HTERT RPE-1 (cell line): Measurements from ENCODE around the gene NAA80.

Experiments
- in situ Hi-C: fragments of 300-500 bp; cut with MboI; formaldehyde crosslinking; loops from 4 replicates; pipeline ENCODE4 v1.14.3; 2020; ENCODE audit warnings: low sequenced_read_pairs

NAA80 gene

GRCh38 chr3:50260027-50260941, 38.9 kb downstream of the NAA80 start:
- in situ Hi-C loops: no loop called here

GRCh38 chr3:50259432-50260026, 39.7 kb downstream of the NAA80 start:
- in situ Hi-C loops: no loop called here

- in situ Hi-C loops: no loop called here
These were observed 40.2 kb downstream of the NAA80 start for GRCh38 chr3:50258979-50259378.

GRCh38 chr3:50258029-50258680, 41.0 kb downstream of the NAA80 start:
- in situ Hi-C loops: no loop called here

GRCh38 chr3:50256978-50257890, 42.0 kb downstream of the NAA80 start:
- in situ Hi-C loops: no loop called here

- in situ Hi-C loops: no loop called here
These were observed 44.0 kb downstream of the NAA80 start for GRCh38 chr3:50255251-50255615.

- in situ Hi-C loops: no loop called here
These were observed 44.5 kb downstream of the NAA80 start for GRCh38 chr3:50254577-50255250.

- in situ Hi-C loops: no loop called here
These were observed 48.0 kb downstream of the NAA80 start for GRCh38 chr3:50251220-50251619.

- in situ Hi-C loops: no loop called here
These were observed 48.7 kb downstream of the NAA80 start for GRCh38 chr3:50250514-50250913.

GRCh38 chr3:50249457-50249856, 49.7 kb downstream of the NAA80 start:
- in situ Hi-C loops: no loop called here

GRCh38 chr3:50248387-50248786, 50.8 kb downstream of the NAA80 start:
- in situ Hi-C loops: no loop called here

GRCh38 chr3:50246517-50246954, 52.7 kb downstream of the NAA80 start:
- in situ Hi-C loops: no loop called here
